Glutamatergic neuron (in vitro differentiated cells): Measurements from ENCODE around the gene RGS6. TPM values are rescaled to one million over a fixed set of nuclear protein-coding genes. Genes with fewer than 3 reads are reported as not detected.

Experiments
- DNase-seq: peaks from one replicate; pipeline ENCODE4 v3.0.0; 2022
- H3K27ac Mint-ChIP-seq: one replicate; pipeline ENCODE4 v1.8.0; 2020; ENCODE audit warnings: mild to moderate bottlenecking, mixed read lengths, inconsistent platforms; ENCODE audit not compliant: unreplicated experiment
- H3K27me3 Mint-ChIP-seq: one replicate; pipeline ENCODE4 v1.8.0; 2020; ENCODE audit warnings: mild to moderate bottlenecking, moderate library complexity, mixed read lengths, inconsistent platforms; ENCODE audit not compliant: unreplicated experiment
- H3K36me3 Mint-ChIP-seq: one replicate; pipeline ENCODE4 v1.8.0; 2020; ENCODE audit warnings: mild to moderate bottlenecking, mixed read lengths, inconsistent platforms; ENCODE audit not compliant: unreplicated experiment
- H3K4me1 Mint-ChIP-seq: one replicate; pipeline ENCODE4 v1.8.0; 2020; ENCODE audit warnings: mild to moderate bottlenecking, low read depth, mixed read lengths, inconsistent platforms; ENCODE audit not compliant: unreplicated experiment
- H3K4me3 Mint-ChIP-seq: one replicate; pipeline ENCODE4 v1.8.0; 2020; ENCODE audit warnings: mild to moderate bottlenecking, mixed read lengths, inconsistent platforms; ENCODE audit not compliant: unreplicated experiment
- H3K9me3 Mint-ChIP-seq: one replicate; pipeline ENCODE4 v1.8.0; 2020; ENCODE audit warnings: mild to moderate bottlenecking, moderate library complexity, mixed read lengths, inconsistent platforms; ENCODE audit not compliant: unreplicated experiment
- CTCF ChIP-seq: fragments of 200-600 bp; sonication (generic); IDR thresholded peaks from one replicate; pipeline ENCODE4 v1.5.0; 2021; ENCODE audit not compliant: partially characterized antibody, unreplicated experiment
- total RNA-seq: library from RNA; stranded (reverse); fragmentation: NEBNext Ultra II Directional; extraction: Animal tissue kit (Norgen Biotek cat#: 25700); gene quantifications from one replicate; pipeline ENCODE4 v1.2.1, GENCODE V29; 2021; ENCODE audit not compliant: unreplicated experiment

The RGS6 gene
- total RNA-seq, 1 donor from 2014 or later = 1.2 TPM

- DNase-seq = no peak
- H3K4me1 Mint-ChIP-seq = peaks cover 2% of the 10 kb centered on the region
- no peak for TF ChIP-seq CTCF
- no peaks in the 10 kb centered on the region for H3K27me3 Mint-ChIP-seq
- no peaks in the 10 kb centered on the region for H3K36me3 Mint-ChIP-seq
- no peak overlapping the region for H3K27ac Mint-ChIP-seq
- no peaks in the 10 kb centered on the region for H3K9me3 Mint-ChIP-seq
- no peak overlapping the region for H3K4me3 Mint-ChIP-seq
Observed at GRCh38 chr14:71960494-71961353, 28.5 kb downstream of the RGS6 start.

GRCh38 chr14:71961972-71962371 is 29.7 kb downstream of the RGS6 start:
- Mint-ChIP-seq H3K27me3 (no peaks in the 10 kb centered on the region), H3K27ac (no peak overlapping the region)
- DNase-seq = no peak

GRCh38 chr14:71964716-71965115 is 32.5 kb downstream of the RGS6 start:
- Mint-ChIP-seq H3K4me3 (no peak overlapping the region), H3K27ac (no peak overlapping the region), H3K9me3 (peaks cover 1% of the 10 kb centered on the region), H3K36me3 (no peaks in the 10 kb centered on the region), H3K27me3 (no peaks in the 10 kb centered on the region), H3K4me1 (no peaks in the 10 kb centered on the region)
- DNase-seq = no peak
- TF ChIP-seq CTCF = no peak

More at GRCh38 chr14:71961972-71962371, 29.7 kb downstream of the RGS6 start:
- H3K4me1 Mint-ChIP-seq = peaks cover 2% of the 10 kb centered on the region
- no peak for TF ChIP-seq CTCF
- no peak overlapping the region for H3K4me3 Mint-ChIP-seq
- no peaks in the 10 kb centered on the region for H3K9me3 Mint-ChIP-seq
- no peaks in the 10 kb centered on the region for H3K36me3 Mint-ChIP-seq

GRCh38 chr14:71966528-71966927 is 34.3 kb downstream of the RGS6 start:
- H3K4me1 Mint-ChIP-seq = no peaks in the 10 kb centered on the region
- peaks cover 1% of the 10 kb centered on the region for H3K9me3 Mint-ChIP-seq
- H3K27me3 Mint-ChIP-seq = peaks cover 3% of the 10 kb centered on the region
- no peaks in the 10 kb centered on the region for H3K36me3 Mint-ChIP-seq
- no peak for DNase-seq
- no peak overlapping the region for H3K4me3 Mint-ChIP-seq
- no peak for TF ChIP-seq CTCF
- H3K27ac Mint-ChIP-seq = no peak overlapping the region

- H3K27me3 Mint-ChIP-seq = peaks cover 3% of the 10 kb centered on the region
- H3K4me3 Mint-ChIP-seq = no peak overlapping the region
- DNase-seq = no peak
- no peak for TF ChIP-seq CTCF
- H3K4me1 Mint-ChIP-seq = no peaks in the 10 kb centered on the region
- H3K36me3 Mint-ChIP-seq = no peaks in the 10 kb centered on the region
- H3K9me3 Mint-ChIP-seq = peaks cover 1% of the 10 kb centered on the region
- no peak overlapping the region for H3K27ac Mint-ChIP-seq
Observed at GRCh38 chr14:71967704-71968103, 35.5 kb downstream of the RGS6 start.
